ENCODE measurements around the gene CFAP221.

DNA sequence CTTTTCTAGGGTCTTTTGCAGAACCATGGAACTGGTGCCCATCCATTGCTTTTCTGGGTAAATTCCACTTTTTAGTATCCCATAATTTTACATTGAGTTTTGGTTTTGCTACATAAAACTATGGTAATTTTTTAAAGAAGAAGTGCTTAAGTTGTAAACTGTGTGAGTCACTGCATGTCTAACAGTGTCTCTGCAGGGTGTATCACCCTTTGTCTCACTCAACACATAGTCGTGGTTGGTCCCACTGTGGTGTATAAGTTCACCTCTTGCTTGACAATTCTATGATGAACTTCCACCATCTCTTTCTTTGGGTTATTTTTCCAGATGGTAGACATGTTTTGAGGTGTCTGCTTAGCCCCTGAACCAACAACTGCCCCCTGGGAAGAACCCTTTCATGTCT lies 30.4 kb upstream of the CFAP221 start:
- TF ChIP-seq CTCF (IDR thresholded peaks at IDR 0.05) = no peak
- TF ChIP-seq POLR2AphosphoS5 (IDR thresholded peaks at IDR 0.05) = no peak
